HG03196 (cell line): ENCODE measurements around the gene LGALS1.

Source experiments
- ATAC-seq: cut with Tn5 transposase; IDR thresholded peaks from one replicate; pipeline ENCODE4 v1.9.1; 2021; ENCODE audit not compliant: unreplicated experiment

The LGALS1 gene

GRCh38 chr22:37674951-37675929 lies at the start of gene LGALS1:
LGALS1 (plus strand) TSS chr22:37675636; CDS start chr22:37675703, 67 bp downstream.
- peak; percentile 45 for ATAC-seq

DNA sequence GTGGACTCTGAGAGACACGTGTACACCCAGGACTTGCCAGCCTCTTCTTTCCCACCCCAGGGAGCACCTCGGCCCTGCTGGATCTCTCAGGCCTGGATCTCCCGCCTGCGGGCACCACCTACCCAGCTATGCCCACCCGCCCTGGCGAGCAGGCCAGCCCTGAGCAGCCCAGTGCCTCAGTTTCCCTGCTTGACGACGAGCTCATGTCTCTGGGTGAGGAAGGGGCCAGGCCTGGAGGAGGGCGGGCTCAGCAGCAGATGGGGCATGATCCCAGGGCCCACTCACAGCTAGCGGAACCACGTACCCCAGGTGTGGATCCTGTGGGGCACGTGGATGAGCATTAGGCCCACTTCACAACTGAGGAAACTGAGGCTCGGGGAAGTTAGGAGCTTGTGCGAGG lies 49.7 kb upstream of the LGALS1 start:
- no peak for ATAC-seq

DNA sequence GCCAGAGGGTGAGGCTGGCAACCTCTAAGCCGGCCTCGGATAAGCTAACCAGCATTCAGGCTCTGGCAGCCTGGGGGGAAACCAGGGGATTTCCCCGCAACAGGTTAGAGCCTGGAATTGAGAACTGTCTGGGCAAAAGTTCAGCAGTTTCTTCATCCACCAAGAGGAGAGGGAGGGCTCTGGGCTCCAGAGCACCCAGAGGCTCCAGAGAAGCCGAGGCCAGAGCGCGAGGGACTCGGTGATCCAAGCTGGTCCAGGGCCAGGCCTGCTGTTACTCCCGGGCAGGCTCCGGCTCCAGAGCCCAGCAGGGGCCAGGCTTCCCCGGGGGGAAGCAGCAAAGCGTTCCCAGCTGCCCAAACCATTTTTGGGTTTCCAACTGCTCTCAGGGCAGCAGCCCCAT lies 49.3 kb upstream of the LGALS1 start:
- no peak for ATAC-seq

DNA sequence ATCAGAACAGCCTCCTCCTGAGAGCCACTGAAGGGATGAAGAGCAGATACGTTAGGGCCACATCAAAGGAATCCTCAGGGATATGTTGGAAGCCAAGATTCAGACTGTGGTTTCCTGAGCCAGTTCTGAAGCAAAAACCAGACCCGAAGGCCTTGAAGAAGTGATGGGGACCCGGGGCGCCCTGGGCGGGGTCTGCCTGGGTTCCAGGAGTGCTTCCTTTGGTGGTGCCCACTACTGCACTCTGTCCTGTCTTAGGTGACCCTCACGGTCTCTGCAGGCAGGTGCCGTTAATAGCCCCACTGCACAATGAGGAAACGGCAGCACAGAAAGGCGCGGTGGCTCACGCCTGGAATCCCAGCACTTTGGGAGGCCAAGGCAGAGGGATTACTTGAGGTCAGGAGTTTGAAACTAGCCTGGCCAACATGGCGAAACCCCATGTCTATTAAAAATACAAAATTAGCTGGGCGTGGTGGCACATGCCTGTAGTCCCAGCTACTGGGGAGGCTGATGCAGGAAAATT lies 48.8 kb upstream of the LGALS1 start:
- no peak for ATAC-seq

DNA sequence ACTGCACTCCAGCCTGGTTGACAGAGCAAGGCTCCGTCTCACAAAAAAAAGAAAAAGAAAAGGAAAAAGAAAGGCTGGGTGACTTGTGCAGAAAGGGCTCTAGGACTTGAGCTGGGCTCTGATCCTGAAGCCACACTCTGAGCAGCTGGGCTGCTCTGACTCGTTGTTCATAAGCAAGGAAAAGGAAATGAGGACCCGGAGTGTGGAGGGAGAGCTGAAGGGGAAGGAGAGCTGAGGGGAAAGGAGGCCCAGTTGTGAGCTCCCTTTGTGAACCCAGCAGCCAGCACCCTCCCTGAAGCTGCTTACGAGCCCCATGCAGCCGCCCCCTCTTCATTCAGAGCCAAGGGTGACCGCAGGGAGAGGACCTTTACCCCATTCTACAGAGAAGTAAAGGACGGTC lies 48.3 kb upstream of the LGALS1 start:
- no peak for ATAC-seq

DNA sequence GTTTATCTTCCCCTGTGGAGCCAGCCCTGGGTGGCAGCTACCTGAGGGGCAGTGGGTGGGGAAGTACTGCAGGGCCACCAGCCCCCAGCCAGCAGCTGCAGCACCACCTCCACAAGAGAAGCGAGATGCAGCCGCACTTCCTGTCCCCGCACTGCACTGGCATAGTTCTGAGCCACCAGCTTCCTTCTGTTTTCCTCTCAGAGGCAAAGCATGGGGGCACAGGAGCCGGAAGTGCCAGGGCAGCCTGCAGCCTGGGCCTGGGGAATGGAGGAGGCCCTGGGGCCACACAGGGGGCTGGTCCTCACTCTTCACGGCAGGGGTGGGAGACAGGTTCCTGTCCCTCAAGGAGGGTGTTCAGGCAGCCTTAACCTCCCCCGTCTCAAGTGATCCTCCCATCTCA lies 47.9 kb upstream of the LGALS1 start:
- no peak for ATAC-seq

DNA sequence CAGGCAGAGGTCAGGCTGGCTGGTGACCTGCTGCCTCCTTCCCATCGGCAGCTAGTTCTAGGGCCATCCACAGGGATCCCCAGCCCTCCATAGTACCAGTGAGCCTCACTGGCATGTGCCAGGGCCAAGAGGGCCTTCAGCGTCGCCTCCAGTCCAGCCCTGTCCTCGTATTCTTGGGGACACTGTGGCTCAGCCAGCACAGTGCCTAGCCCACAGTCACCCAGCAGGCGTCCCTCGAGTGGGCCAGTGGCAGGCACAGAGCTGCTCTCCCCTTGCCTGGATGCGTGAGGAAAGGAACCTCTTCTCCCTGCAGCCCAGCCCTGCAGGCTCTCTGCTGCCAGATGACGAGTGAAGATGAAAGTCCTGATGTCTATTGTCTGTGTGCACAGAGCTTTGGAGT lies 46.6 kb upstream of the LGALS1 start:
- no peak for ATAC-seq

GRCh38 chr22:37629928-37630327 lies 45.5 kb upstream of the LGALS1 start:
- ATAC-seq: no peak

DNA sequence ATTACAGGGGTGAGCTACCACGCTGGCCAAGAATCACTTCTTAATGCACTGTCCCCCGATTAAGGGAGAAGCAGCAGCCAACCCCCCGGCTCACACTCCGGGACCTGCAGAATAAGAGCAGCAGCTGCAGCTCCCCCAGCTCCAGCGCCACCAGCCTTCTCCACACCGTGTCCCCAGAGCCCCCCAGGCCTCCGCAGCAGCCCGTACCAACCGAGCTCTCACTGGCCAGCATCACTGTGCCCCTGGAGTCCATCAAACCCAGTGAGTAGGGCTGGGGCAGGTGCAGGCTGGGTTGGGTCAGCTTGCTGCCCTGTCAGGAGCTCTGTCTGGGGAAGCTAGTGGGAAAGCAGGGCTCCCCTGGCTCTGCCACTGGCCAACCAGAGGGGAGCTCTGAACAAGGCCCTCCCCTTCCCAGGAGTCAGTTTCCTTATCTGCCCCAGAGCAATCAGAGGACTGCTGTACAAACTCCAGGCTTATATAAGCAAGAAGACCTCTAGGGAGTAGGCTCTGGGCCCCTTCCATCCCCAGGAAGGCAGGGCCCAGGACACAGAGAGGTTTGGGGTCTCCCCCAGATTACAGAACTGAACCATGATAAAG lies 44.5 kb upstream of the LGALS1 start:
- no peak for ATAC-seq

GRCh38 chr22:37631448-37632173 lies 43.8 kb upstream of the LGALS1 start:
- ATAC-seq: no peak

GRCh38 chr22:37632174-37633088 lies 43.0 kb upstream of the LGALS1 start:
- ATAC-seq: no peak

- peak; percentile 48 for ATAC-seq
Observed at GRCh38 chr22:37633089-37633624, 42.3 kb upstream of the LGALS1 start.

DNA sequence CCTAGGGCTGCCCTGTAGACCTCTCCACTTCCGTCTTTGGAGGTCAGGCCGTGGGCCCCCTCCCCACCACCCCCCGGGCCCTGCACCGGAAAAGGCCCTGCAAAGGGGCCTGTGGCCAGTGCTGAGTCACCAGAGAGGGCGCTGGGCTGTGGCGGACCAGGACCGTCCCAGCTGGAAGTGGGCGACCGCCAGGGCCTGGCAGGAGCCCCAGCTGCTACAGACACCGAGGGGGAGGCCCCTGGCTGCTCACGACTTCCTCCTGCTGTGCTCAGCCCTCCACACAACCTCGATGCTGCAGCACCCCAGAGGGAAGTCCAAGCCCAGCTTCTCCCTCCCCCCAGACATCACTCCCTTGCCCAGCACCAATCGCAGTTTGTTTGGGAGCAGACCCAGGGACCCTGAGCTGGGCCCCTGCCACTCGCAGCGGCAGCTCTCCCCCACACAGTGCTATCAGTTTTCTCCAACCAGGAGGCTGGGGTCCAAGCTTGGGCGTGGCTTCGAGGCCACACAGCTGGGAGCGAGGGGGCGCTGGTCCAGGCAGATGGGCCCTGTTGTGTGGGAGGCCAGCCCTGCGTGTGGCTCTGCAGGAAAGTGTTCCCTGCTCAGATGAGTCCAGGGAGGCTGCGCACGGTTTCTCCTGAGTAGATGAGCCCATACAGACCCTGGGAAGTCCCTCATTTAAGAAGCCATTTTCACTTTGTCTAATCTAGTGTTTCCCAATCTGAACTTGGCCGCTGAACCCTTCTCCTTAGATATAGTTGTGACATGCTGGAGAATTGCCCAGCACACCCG lies 41.6 kb upstream of the LGALS1 start:
- peak; percentile 53 for ATAC-seq

DNA sequence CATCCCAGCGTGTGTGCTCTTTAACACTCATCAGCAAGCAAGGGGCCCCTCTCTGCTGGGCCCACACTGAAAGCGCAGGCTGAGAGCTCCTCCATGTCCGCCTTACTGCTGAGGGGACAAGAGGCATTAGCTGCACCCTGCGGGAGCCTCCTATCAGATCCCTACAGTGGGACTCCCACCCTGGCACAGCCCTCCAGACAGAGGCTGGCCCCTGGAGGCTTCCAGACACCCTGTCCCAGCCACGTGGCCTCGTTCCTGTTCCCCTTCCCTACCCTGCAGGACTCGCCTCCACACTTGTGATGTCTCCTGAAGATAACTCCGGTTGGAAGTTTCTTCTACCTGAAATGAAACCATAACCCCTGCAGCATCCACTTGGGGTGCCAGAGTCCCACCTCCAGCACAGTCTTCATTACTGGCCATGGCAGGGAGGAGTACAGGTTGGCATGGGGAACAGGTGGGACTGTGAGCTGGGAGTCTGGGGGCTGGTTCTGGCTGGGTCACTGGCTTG lies 41.0 kb upstream of the LGALS1 start:
- ATAC-seq: no peak

- no peak for ATAC-seq
Observed at GRCh38 chr22:37635157-37635556, 40.3 kb upstream of the LGALS1 start.

- ATAC-seq: no peak
Observed at GRCh38 chr22:37636186-37636948, 39.1 kb upstream of the LGALS1 start.

DNA sequence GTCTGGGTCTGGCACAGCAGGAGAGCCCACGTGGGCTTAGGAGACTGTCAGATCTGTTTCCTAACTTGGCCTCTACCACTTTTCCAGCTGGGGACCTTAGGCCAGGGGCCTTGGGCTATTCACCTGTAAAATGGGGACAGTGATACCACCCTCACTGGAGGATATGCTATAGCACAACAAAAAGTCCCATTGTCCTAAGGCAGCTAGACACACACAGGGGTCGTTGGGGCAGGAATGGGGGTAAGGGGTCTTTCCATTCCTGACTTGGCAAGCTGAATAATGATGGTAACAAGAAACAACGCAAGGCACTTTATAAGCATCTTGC lies 38.5 kb upstream of the LGALS1 start:
- no peak for ATAC-seq

- no peak for ATAC-seq
Observed at GRCh38 chr22:37638391-37639069, 36.9 kb upstream of the LGALS1 start.
